Urothelium cell line (cell line): ENCODE data around the gene NUAK1.

Experiments used
- DNase-seq: peaks from one replicate; pipeline ENCODE4 v3.0.0; 2011; ENCODE audit warnings: low spot score, mixed read lengths
- FAIRE-seq: peaks from 2 replicates; lab custom pipeline; 2011; peaks lifted over from hg19 to GRCh38; lab: Jason Lieb, UNC

The NUAK1 gene

DNA sequence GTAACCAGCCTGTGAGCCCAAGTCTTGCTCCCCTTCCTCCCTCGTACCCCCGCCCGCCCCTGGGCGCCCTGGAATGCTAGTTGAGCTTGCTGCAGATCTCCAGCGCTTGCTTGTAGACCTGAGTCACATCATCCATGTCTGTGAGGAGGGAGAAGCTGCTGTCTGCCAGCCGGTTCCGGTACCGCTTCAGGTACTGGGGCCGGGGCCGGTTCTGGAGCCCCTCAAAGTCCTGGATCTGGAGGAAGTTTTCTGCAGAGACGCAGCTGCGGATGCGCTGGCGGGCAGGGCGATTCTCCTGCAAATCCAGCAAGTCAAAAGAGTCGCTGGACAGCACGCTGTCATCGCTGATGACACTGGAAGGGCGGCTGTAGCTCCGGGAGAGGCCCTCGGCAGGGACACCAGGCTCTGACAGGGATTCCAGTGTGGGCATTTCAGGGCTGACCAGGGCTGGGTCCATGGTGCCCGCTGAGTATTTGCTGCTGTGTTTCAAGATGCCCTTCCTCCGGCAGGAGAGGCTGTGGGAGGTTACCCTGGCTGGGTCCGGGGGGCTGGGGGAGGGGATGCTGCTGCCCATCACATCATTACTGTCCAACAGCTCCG is 71.9 kb downstream of the NUAK1 start:
- no peak for DNase-seq
- FAIRE-seq, result no peak

DNA sequence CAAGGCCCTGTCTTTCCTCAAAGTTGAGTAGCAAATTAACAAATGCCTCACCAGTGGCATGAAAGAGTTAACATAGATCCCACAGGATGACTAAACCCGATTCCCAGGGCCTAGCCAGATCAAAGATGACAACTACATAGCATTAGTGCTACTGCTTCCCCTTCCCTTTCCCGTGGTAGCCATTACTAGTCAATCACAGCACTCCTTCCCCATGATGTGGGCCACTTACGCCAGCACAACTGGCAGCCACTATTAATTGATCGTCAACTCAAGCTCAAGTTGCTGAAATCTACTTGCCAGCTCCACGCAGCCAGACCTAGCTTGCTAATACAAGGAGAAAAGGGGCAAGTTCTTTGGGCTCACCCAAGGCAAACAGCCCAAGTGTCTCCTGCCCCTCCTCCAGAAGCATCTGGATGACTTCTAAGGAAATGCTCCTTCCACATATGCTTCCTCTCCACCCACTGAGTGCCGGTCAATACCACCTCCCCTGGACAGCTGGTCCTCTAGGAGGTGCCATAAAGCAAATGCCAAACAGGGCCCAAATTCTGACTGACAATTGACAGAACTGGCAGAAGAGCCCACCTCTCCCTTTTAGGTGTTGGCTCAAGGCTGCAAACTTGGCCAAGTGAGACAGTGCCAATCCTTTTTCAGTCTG is 72.6 kb downstream of the NUAK1 start:
- DNase-seq, result no peak
- FAIRE-seq, result no peak

DNA sequence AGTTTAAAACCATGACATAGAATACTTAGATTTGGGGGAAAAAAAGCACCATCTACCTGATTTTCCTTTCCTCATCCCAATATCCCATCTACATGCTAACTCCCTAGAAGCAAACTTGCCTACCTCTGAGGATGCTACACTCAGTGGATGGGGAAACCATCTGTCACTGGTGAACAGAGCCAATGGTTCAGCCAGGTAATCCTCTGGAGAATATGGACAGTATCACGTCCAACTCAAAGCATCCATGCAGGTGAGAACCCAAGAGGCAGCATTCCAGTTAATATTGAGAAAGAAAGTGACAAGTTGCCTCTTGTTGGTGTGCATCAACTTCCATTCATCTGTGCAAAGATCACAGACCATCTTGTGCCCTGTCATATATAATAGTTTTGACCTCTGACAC is 73.2 kb downstream of the NUAK1 start:
- FAIRE-seq (no peak), DNase-seq (no peak)

DNA sequence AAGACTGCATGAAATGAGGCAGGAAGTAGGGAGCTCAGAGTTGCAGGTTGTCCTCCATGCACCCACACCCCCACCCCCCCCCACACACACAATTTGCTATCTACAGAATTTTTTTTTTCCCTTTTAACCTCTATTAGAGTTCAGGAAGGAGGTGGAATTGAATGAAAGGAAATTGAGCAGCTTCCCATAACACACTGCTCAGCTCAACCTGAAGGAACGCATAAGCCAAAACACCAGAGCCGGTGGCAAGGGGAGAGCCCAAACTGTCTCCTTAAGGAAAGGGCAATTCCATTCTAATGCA is 74.1 kb downstream of the NUAK1 start:
- FAIRE-seq, result no peak
- no peak for DNase-seq

DNA sequence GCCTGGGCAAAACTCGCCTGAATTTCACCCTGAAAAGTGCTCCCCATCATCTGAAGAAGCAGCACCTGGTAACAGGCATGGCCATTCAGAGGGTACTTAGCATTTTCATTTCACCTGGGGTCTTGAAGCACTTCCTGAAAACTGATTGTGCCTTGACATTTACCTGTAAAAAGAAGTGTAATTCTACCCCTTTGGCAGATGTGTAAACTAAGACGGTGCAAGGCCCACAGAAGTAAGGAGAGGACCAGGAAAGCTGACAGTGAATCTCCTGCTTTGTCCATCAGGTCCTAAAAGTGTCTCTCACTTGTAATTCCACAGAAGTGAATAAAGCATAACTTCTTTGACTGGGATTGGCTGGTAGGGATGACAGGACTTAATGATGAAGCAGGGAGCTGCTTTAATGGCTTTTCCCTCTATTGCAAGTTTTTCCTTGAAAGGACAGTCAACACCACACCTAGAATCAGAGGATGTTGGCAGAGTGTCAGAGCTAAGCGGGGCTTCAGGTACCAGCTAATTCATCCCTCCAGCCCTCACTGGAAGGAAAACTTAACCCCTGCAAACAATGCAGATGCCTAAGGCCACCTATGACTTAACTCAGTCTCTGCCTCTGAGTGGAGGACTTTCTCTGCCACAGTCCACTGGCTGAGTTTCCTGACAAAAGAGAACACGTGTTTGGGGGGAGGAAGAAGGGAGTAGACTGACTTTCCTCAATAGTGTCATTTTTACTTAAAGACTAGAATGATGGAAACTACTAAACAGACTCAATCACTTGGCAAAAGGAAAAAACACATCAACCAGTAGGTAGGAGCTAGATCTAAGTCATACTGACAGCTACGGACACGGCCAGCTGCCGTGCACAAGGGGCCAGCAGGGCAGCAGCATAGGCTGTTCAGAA is 74.7 kb downstream of the NUAK1 start:
- no peak for DNase-seq
- FAIRE-seq, result no peak

DNA sequence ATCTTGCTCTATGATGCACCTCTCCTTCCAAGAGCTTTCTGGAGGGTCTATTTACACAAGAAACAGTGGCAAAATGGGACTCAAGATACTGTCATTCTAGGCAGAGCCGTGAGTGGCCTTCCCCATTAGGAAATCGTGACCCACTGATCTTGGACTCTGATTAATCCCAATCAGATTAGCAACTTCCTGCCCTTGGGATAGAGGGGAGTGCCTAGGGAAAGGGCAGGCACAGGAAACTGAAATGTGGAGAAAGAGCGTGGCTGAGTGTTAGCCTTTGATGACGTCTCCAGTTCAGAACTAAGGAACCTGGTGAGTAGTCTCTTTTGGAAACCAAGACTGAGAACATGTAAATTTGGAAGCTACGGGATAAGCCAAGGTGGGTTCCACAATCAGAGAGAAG is 76.1 kb downstream of the NUAK1 start:
- DNase-seq, result no peak
- FAIRE-seq, result no peak

DNA sequence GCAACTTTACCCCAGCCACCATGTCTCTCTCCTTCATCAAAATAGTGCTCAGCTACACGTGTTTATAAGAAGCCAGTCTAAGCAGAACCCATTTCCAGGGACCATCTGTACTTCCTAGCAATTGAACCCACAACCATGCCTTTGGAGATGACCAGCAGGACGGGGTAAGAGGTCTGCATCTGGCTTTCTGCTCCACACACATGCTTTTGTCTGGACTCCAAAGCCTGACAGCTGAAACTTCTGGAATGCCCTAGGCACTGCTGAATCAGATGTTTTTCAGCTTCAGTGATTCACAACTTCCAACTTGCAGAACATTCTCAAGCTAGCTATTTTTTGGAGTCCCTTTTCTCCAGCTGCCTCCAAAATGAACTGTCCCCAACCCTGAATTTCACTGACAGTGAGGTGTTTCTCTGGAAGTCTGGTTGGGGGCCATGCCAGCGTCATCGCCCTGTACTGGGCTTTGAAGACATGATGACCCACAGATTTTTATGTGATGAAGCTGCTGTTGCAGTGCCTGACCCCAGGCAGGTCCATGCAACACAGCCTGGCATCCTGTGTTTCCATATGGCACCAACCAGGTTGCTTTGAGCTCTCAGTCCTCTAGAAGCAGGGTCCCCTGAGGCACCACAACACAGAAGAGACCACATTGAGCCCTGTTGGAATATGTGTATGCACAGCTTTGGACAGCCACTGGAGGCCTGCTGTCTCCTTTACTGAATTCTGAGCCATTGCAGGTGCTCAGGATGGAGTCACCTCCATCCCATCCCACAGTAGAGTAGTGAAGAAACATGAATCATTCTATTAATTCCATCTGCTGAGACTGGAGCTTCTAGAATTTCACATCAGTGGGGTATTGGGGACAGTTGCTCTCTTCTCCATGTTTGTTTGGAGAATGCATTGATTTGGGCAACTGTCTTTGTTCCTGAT is 80.2 kb downstream of the NUAK1 start:
- FAIRE-seq, result no peak
- DNase-seq, result no peak

DNA sequence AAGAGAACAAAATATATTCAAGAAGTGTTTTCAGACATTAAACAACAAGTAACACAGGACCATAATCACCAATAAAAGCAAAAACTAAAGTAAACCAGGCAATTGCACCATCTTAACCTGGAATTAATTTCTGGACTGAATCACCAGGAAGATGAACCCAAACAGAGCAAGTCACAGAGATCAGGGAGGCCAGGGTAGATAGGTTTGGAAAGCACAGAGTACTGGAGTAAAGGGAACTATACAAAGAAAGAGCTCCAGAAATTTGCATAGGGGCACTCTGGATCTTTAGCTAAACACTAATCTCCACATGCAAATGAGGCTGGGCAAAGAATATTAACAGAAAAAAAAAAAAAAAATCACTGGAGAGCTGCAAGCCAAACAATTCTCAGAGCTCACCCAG is 84.7 kb downstream of the NUAK1 start:
- DNase-seq (no peak), FAIRE-seq (no peak)

DNA sequence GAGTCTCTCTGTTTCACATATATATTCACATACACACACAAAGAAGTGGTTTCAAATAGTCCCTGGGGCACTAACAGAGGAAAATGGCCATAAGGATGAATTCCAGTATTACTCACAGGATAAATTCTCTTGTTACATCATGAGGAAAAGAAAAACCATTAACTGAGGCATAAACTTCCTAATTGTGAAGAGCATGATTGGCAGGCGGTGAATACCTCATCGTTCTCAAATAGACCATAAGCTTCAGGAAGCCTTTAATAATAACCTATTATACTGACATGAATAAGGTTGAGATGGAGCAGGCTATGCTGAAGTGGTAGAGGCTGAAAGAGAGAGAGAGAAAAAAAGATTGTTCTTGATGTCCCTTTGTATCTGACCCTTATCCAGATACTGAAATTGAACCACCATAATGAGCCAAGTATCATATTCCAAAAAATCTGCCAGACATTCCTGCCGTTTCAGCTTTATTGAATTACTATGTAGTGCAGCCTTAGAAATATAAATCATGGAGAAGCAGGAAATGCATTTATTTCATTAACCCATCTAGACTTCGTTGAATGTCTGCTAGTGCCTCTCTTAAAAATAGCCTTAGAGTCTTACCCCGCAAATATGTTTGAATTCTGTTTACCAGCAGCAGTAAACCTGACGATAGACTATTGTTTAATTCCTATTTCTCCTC is 86.8 kb downstream of the NUAK1 start:
- no peak for FAIRE-seq
- no peak for DNase-seq

DNA sequence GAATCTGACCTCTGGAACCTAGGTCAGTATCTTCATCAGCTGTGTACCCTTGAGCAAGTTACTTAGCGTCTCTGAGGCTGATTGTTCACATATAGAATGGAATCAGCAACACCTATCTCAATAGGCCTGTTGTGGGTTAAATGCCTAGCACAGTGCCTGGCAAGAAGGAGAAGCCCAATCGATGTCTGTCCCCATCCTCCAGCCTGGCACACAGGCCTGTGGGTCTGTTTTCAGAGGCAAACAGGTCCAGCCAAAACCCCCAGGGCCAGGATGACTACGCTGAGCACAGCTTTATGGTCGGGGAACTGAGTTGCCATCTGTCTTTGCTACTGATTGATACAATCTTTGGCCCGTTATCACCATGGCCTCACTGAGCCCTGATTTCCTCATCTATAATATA is 89.2 kb downstream of the NUAK1 start:
- FAIRE-seq, result no peak
- no peak for DNase-seq

DNA sequence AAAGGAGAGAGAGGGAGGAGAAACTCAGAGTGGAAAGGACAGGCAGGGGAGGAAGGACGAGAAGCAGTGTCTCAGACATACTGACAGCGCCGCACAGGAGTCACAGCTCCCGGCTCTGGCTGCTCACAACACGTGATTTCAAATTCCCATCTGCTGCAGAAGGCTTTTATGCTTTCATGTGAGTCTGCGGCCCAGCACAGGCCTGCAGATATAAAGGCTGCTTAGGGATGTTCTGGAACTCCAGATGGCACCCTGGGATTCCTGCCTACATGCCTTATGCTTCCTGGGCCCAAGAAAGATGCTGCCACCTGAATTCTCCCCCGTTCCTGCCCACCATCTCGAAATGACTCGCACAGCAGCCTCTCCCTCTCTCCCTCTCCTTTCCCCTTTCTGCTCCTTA is 89.6 kb downstream of the NUAK1 start:
- FAIRE-seq, result no peak
- DNase-seq, result no peak

DNA sequence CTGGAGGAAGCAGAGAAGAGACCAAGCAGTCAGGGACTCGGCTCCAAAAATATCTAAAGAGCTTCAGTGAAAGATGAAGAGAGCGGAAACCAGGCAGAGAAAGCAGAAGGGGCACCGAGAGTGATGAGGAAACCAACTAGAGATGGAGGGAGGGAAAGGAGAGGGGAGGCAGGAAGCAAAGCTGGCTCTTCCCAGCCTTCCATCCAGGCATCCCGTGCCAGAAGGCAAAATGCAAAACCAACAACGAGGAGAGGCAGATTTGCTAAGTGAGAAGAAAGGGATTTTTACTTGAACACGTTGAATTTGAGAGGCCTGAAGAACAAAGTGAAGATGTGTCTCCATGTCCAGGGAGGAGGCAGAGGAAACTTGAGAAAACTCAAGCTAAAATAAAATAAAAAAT is 90.1 kb downstream of the NUAK1 start:
- no peak for FAIRE-seq
- no peak for DNase-seq

DNA sequence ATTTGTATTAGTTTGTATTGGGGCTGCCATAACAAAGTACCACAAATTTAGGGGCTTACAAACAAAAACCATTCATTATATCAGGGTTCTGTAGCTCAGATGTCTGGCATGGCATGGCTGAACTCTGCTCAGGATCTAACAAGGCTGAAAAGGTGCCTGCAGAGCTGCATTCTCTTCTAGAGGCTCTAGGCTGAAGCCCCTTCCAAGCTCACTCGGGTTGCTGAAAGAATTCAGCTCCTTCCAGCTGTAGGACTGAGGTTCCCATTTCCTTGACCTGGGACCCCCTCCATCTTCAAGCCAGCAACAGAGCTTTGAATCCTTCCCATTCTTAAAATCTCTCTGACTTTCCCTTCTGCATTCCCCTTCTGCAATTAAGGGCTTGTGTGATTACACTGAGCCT is 90.7 kb downstream of the NUAK1 start:
- FAIRE-seq (no peak), DNase-seq (no peak)

DNA sequence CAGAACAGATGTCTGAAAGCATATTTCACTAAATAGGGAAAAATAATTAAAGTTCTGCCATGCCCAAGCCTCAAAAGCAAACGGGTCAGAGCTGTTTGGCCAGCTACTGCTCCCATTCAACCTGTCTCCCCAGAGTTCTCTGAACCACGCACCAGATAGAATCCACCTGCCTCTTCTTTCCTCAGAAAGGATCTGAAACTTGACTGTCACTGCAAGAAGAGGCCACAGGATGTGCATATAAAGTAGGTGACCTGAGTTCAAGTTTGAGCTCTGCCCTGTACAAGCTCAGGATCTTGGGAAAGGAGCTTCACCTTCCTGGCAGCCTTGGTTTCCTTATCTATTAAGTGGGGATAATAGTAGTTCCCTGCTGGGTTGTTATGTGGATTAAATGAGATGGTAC is 91.8 kb downstream of the NUAK1 start:
- DNase-seq (no peak), FAIRE-seq (no peak)

DNA sequence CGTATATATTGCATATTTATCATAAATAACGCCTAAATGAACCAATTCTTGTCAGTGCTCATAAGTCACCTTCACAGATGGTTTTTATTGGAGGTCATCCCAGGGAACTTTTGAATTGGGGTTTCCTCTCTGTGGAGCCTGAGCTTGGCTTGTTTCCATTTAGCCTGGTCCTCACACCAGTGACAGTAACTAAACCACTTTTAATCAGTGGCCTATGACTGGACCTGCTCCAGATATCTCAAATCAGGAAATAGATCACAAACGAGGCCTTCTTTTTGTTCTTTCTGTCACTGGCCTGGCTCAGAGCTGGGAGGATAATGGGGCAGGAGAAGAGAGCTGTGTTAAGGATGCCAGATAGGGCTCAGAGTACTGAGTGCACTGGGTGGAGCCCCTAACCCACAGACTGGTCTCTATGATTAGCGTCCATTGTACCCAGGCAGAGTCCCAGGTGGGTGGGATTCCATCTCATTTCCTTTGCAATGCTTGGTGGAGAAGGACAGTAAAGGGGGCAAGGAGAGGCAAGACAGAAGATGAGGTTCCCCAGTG is 92.4 kb downstream of the NUAK1 start:
- FAIRE-seq, result no peak
- DNase-seq, result no peak

DNA sequence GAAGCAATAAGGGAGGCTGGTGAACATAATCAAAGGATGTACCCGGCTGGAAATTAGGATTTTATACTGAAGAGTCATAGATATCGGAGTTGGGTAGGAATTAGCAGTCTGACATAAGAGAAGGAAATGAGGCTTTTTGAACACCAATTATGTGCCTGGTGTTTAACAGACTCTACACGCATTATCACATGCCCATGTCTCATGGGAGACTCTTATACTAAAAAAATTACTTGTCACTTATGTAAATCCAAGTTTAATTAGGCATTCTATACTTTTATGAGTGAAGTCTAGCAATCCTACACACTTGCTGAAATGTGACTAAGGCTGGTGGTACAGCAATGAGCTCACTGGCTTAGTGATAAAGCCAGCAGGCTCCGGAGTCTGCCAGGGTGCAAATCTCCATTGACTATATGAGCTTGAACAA is 93.5 kb downstream of the NUAK1 start:
- no peak for FAIRE-seq
- DNase-seq, result no peak

DNA sequence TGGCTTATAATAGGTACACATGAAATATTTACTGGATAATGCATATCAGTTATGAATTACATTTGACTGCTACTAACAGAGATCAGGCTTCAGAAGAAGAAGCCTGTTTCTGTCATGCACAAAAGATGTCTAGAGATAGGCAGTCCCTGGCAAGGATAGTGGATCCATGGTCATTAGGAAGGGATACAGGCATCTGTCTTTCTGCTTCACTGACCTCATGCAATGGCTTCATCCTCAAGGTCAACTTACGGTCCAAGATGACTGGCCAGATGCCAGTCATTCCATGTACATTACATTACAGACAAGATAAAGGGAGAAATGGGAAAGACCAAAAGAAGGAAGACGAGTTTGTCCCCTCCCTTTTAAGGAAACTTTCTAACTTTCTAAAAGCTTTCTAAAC is 94.0 kb downstream of the NUAK1 start:
- no peak for FAIRE-seq
- DNase-seq, result no peak

DNA sequence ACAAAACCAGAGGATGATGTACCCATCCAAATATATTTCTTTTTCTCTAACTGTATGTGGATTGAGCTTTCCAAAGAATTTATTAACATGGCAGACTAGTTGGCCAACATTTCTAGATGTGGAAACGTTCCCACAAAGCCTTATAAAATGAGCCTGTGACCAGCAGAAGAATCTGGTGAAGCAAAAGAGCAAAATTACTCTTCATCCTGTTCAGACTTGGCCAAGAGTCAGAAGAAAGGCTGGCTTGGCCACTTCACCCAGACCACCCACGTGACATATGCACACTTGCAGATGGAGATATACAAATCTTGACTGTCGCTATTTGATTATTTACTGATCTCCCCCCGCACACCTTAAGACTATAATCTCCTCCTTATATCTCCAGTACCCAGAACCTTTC is 96.7 kb downstream of the NUAK1 start:
- DNase-seq (no peak), FAIRE-seq (no peak)

DNA sequence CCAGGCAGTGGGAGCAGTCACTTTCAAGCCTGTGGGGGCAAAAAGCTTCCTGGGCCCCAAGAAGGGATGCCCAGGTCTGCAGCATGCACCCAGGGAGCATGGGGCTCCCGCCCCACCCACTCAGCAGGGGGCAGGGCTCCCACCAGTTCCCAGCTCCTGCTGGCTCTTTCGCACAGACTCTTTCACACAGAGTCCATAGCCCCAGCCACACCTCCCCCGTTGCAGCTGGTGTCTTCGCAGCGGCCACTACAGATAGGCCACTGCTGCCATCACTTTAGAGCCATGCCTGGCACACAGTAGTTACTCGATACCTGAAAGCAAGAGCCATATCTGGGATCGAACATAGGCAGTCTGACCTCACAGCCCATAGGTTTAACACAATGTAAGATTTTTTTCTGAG is 98.2 kb downstream of the NUAK1 start:
- DNase-seq (no peak), FAIRE-seq (no peak)

DNA sequence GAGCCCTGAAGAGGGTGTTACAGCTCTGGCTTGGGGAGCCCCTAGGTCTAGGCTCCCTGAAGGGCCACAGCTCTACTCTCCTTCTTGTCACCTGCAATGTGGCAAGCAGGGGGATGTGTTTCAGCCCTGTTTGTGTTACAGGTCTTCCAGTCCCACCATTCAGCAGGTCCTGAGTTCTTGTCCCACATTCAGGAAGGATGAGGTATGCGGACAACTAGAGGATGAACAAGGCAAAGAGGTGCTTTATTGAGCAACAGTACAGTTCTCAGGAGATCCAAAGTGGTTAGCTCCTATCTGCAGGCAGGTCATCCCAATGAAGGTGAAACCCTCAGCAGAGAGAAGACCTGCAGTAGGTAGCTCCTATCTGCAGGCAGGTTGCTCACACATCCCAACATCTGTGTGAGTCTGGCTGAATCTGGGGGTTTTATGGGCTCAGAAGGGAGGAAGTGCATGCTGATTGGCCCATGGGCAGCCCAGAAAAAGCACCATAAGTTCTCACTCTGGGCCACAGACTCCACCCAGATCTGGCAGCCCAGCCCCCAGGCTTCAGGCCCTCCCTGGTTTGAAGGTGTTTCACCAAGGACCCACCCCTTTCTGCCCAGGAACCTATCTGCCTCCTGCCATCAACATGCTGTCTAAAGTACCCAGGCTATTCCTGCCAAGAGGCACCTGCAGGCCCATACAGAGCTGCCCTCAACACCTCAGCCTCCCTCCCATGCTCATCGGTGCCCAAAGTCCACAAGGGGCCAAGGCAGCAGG is 98.9 kb downstream of the NUAK1 start:
- FAIRE-seq (no peak), DNase-seq (no peak)
